GM12891 (cell line): ENCODE data around the gene SPC25.

Experiments
- POLR2A ChIP-seq: IDR thresholded peaks from 2 replicates; pipeline ENCODE4 v1.6.1; 2011; ENCODE audit warnings: low read depth, low read length, control low read depth
- POLR2AphosphoS5 ChIP-seq: IDR thresholded peaks from 2 replicates; pipeline ENCODE4 v1.6.1; 2011; ENCODE audit warnings: low read depth, low read length, control low read depth
- SPI1 ChIP-seq: IDR thresholded peaks from 2 replicates; pipeline ENCODE4 v1.6.1; 2011; ENCODE audit warnings: low read depth, low read length, control low read depth
- TAF1 ChIP-seq: IDR thresholded peaks from 2 replicates; pipeline ENCODE4 v1.6.1; 2011; ENCODE audit warnings: low read depth, low read length, control low read depth

DNA sequence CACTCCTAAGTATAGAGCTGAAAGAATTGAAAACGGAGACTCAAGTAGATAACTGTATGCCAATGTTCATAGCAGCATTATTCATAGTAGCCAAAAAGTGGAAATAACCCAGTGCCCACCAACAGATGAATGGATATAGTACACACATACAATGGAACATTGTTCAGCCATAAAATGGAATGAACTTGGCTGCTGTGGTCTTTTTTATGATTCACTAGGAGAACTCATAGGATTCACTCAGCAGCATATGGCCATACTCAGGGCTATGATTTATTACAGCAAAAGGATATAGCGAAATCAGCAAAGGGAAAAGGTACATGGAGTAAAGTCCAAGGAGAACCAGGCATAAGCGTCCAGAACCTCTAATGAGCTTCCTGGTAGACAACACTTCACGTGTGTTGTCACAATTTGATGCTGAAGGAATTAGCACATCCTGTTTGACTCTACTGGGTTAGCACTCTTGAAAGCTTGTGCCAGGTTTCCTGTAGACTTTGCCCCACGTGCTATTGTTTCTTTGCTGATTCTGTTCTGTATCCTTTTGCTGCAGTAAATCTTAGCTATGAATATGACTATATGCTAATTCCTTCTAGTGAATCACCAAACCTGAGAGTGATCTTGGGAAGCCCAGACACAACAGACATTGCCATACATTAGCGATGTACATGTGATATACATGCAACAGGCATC lies 15.7 kb downstream of the SPC25 start:
- TF ChIP-seq POLR2AphosphoS5 (no peak), TAF1 (no peak), POLR2A (no peak), SPI1 (no peak)
